GM19193 (cell line): ENCODE data around the gene MPDU1.

Experiments used
- POLR2A ChIP-seq: IDR thresholded peaks from 4 replicates; pipeline ENCODE4 v1.6.1; 2011; ENCODE audit not compliant: insufficient read depth, insufficient read length; ENCODE audit errors: extremely low read depth

The MPDU1 gene

DNA sequence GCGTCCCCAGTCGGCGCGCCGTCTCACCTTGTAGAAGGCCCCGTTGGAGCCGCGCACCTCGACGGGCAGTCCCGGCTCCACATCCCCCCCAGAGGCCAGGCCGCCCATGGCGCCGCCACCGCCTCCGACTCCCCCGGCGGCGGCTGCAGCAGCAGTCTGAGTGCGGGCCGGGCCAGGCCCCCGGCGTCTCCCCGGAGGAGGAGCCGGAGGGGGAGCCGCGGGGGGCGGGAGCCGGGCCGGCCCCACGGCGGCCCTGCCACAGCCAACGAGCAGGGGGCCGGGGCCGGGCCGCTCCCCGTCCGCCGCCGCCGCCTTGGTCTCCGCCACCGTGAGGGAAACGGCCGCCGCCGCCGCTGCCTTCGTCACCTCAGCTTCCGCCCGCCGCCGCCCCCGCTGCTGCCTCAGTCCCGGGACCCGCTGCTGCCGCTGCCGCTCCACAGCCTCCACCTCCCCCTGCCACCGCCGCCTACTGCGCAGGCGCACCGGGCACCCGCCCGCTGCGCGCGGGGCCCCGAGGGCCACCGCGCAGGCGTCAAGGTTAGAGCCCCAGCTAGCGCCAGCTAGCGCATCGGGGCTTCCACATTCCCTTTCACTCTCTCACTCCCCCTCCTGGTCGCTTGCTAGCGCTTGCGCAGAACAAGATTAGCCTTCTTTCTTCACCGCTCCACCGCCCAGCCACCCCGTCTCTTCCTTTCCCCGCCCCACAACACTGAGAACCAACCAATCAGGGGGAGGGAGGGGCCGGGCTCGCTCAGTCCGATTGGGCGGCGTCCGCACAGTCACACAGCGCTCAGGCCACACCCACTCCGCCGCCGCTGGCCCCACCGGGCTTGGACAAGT lies 31.0 kb downstream of the MPDU1 start, which contains the start of gene FXR2:
Gene FXR2, minus strand, starts transcription at position 473 of the 840 bp plus-strand sequence. Its CDS starts 365 bp downstream, at position 108.
- peak; percentile 60 for TF ChIP-seq POLR2A

GRCh38 chr17:7615265-7615747 lies 31.7 kb downstream of the MPDU1 start:
- TF ChIP-seq POLR2A = peak; percentile 19

DNA sequence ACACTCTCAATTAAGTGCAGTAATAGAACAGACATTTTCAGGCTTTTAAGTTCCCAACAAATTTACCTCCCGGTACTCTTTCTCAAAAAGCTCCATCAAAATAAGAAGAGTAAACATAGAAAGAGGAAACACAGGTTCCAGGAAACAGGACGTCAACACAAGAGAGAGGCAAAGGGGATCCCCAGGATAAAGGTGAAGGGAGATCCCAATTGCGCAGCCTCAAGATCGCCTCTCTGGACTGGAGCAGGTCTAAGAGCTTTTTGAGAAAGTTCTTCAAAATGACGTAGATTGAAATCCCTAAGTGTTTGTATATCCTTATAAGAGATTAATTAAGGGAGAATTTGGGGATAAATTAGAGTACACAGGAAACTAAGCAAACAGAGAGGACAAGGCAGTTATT lies 35.0 kb downstream of the MPDU1 start:
- no peak for TF ChIP-seq POLR2A

DNA sequence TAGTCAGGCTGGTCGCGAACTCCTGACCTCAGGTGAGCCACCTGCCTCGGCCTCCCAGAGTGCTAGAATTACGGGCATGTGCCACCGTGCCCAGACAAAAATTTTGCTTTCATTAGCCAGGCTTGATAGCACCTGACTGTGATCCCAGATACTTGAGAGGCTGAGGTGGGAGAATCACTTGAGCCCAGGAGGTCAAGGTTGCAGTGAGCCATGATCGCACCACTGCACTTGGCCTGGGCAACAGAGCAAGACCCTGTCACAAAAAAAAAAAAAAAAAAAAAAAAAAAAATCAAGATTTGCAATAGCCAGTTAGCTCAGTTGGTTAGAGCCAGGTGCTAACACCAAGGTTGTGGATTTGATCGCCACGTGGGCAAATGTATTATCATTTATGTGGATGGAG lies 37.2 kb downstream of the MPDU1 start:
- TF ChIP-seq POLR2A = no peak

DNA sequence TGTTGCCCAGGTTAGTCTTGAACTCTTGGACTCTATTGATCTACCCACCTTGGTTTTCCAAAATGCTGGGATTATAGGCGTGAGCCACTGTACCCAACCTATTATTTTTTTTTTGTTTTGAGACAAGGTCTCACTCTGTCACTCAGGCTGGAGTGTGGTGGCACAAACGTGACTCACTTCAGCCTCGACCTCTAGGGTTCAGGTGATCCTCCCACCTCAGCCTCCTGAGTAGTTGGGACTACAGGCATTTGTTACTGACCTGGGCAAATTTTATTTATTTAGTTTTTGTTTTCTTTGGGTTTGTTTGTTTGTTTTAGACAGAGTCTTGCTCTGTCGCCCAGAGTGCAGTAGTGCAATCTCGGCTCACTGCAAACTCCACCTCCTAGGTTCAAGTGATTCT lies 40.0 kb downstream of the MPDU1 start:
- no peak for TF ChIP-seq POLR2A

GRCh38 chr17:7626307-7626706 lies 42.7 kb downstream of the MPDU1 start:
- TF ChIP-seq POLR2A = no peak

- no peak for TF ChIP-seq POLR2A
These were observed 43.3 kb downstream of the MPDU1 start for GRCh38 chr17:7626956-7627249.

DNA sequence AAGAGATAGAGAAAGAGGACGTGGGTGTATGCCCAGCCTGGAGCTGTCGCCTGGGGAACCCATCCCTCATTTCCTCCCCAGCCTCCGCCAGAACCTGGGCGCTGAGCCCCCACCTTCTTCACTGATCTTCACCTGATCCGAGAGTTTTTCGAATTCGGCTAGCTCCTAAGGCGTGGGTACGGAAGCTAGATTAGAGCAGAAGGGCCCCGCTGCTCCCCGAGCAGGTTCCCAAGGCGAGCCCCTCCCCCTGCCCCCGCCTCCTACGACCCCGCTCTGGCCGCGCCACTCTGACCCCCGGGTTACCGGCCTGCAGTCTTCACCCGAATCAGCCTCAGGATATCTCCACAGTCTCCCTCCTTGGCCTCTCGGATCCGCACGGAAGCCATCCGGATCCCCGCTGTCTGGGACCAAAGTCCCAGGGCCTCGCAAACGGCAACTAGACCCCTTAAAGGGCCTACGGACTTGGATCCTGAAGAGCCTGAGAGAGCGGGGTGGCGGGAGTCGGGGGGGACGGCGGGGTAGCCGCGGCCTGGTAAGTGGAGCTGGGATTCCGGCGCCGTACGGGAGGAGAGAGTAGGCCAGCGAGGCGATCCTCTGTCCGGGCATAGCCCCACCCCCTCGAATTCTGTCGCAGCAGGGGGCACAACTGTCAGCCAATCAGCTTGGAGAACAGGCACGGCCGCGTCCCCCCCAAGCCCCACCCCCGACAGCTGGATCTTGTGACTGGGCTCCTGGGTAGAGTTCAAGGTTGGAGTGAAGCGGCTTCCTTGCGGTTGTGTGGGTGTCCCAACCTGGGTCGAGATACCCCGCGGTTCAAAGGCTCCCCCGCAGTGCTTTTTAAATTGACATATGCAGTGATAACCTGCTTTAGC lies 43.8 kb downstream of the MPDU1 start, which contains the start of gene SAT2:
Gene SAT2, minus strand, starts transcription at position 572 of the 872 bp plus-strand sequence. Its CDS starts 186 bp downstream, at position 386.
- peak; percentile 66 for TF ChIP-seq POLR2A

GRCh38 chr17:7629939-7630571 lies 46.4 kb downstream of the MPDU1 start, which contains the start of gene SHBG:
TSS of gene SHBG (plus strand) at chr17:7630135. CDS start at chr17:7630173, 38 bp downstream.
- TF ChIP-seq POLR2A = no peak

GRCh38 chr17:7631398-7632380 lies 48.0 kb downstream of the MPDU1 start:
- TF ChIP-seq POLR2A = no peak

GRCh38 chr17:7632492-7632894 lies 48.8 kb downstream of the MPDU1 start:
- TF ChIP-seq POLR2A = no peak

- no peak for TF ChIP-seq POLR2A
These were observed 49.4 kb downstream of the MPDU1 start for GRCh38 chr17:7633093-7633492.

DNA sequence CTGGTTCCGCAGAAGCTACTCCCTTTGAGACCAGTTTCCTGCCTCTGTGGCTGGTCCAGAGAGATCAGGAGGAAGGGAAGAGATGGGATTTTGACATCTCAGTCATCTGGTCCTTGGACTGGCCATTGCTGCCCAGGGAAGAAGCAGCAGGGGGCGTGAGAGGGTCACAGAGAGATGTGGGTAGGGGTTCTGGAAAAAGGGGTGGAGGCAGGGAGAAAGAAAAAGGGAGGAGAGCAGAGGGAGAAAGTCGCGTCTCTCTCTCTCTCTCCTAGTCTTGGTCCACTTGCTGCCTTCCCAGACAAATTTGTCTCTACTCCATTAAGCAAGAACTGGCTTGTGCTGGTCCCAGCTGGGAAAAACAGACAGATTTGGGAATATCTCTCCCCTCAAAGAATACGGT lies 50.7 kb downstream of the MPDU1 start:
- TF ChIP-seq POLR2A = no peak

DNA sequence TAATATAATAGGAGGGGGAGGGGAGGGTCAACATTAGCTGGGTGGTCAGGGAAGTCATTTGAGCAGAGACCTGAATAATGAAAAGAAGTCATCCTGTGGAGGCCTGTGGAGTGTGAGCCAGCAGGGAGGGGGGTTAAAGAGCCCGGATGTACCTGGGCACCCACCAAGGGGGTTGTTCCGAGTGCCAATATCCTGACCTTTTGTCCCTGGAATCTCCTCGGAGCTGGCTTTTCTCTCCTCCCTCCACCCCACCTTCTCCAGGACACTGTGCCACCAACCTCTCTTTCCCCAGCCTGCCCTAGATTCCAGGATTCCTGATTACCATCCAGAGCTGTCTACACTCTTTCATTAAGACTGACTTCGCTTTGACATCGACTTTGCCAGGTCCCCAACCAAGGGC lies 52.5 kb downstream of the MPDU1 start:
- TF ChIP-seq POLR2A = no peak
